ENCODE measurements around the gene RILPL1. TPM values are rescaled to one million over a fixed set of nuclear protein-coding genes. Genes with fewer than 3 reads are reported as not detected.

Gene RILPL1
- total RNA-seq, 1 experiment from 2014 or later, result 21.5 TPM

DNA sequence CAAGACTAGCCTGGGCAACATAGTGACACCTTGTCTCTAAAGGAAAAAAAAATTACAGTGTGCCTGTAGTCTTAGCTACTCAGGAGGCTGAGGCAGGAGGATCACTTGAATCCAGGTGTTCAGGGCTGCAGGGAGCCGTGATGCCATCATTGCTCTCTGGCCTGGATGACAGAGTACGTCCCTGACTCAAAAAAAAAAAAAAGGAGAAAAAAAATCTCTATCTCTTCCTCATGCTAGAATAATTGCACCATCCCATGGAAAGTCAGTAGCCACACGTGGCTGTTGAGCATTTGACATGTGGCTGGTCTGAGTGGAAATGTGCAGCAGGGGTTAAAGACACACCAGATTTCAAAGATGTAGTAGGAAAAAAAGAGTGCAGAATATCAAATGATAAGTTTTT lies 3.8 kb downstream of the RILPL1 start:
- H3K36me3 Mint-ChIP-seq (ENCODE audit: insufficient read depth, unreplicated experiment), result peaks cover 32% of the 10 kb centered on the region
- CTCF ChIA-PET, result no interaction called here
- H3K4me1 Mint-ChIP-seq (ENCODE audit: insufficient read depth, unreplicated experiment), result peaks cover 7% of the 10 kb centered on the region
- TF ChIP-seq, protein P1, sequence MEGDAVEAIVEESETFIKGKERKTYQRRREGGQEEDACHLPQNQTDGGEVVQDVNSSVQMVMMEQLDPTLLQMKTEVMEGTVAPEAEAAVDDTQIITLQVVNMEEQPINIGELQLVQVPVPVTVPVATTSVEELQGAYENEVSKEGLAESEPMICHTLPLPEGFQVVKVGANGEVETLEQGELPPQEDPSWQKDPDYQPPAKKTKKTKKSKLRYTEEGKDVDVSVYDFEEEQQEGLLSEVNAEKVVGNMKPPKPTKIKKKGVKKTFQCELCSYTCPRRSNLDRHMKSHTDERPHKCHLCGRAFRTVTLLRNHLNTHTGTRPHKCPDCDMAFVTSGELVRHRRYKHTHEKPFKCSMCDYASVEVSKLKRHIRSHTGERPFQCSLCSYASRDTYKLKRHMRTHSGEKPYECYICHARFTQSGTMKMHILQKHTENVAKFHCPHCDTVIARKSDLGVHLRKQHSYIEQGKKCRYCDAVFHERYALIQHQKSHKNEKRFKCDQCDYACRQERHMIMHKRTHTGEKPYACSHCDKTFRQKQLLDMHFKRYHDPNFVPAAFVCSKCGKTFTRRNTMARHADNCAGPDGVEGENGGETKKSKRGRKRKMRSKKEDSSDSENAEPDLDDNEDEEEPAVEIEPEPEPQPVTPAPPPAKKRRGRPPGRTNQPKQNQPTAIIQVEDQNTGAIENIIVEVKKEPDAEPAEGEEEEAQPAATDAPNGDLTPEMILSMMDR (IDR thresholded peaks at IDR 0.05; ENCODE audit: unreplicated experiment), result no peak
- H3K9me3 Mint-ChIP-seq (ENCODE audit: unreplicated experiment), result no peaks in the 10 kb centered on the region
- H3K27me3 Mint-ChIP-seq (ENCODE audit: insufficient read depth, unreplicated experiment), result no peaks in the 10 kb centered on the region
- POLR2A ChIA-PET, result no interaction called here
- no peak overlapping the region for H3K4me3 Mint-ChIP-seq (ENCODE audit: unreplicated experiment)
- BruUV-seq (replicated peaks), result no TSS peak
- no peak for DNase-seq (ENCODE audit: unreplicated experiment)
- intact Hi-C loops (cut with micrococcal nuclease), result no loop called here
- H3K27ac Mint-ChIP-seq (ENCODE audit: low read depth, unreplicated experiment), result no peak overlapping the region

DNA sequence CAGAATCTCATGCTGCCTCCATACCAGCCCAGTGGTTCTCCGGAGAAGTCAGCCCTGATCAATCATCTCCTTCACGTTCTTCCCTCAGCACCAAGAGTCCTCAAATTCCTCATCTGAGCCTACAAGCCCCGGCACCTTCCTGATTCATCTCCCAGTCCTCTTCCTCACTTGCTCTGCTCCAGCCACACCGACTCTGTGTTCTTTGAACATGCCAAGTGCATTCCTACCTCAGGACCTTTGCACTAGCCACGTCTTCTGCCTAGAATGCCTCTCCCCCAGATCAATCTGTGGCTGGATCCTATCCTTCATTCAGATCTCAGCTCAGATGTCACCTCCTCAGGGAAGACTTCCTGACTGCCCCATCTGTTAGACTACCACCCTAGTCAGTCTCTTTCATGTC lies 4.7 kb downstream of the RILPL1 start:
- Mint-ChIP-seq H3K36me3 (ENCODE audit: insufficient read depth, unreplicated experiment) (peaks cover 37% of the 10 kb centered on the region), H3K4me3 (ENCODE audit: unreplicated experiment) (no peak overlapping the region), H3K9me3 (ENCODE audit: unreplicated experiment) (no peaks in the 10 kb centered on the region), H3K27ac (ENCODE audit: low read depth, unreplicated experiment) (no peak overlapping the region), H3K27me3 (ENCODE audit: insufficient read depth, unreplicated experiment) (no peaks in the 10 kb centered on the region), H3K4me1 (ENCODE audit: insufficient read depth, unreplicated experiment) (peaks cover 7% of the 10 kb centered on the region)
- ChIA-PET CTCF (no interaction called here), POLR2A (interaction anchor here (0.6 kb wide), 1 partner anchor 92 kb away, joined by 3 read pairs; the partner anchor contains the start of gene RILPL2)
- no peak for DNase-seq (ENCODE audit: unreplicated experiment)
- intact Hi-C loops (cut with micrococcal nuclease), result no loop called here
- TF ChIP-seq, protein P1 (IDR thresholded peaks at IDR 0.05; ENCODE audit: unreplicated experiment), result no peak
- no TSS peak for BruUV-seq (replicated peaks)

DNA sequence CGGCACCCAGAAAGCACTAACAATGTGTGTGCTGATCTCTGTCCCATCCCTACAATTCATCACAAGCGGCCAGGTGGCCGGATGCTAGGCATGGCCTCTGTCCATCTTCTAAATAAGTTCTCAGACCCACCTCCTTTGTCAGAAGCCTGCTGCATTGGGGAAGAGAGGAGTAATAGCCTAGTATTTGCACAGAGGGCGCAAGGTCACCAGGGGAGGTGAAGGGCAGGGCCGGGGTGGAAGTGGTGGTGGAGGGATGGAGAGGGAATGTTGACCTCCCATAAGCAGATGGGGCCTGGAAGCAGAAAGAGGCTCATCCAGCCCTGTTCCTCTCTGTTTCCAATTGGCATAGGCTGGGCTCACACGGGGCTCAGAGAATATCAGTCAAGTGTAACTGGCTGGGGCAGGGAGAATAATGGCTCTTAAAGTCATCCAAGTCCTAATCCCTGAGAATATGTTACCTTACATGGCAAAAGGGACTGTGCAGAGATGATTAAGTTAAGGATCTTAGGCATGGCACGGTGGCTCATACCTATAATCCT lies 6.9 kb downstream of the RILPL1 start:
- no TSS peak for BruUV-seq (replicated peaks)
- intact Hi-C loops (cut with micrococcal nuclease), result no loop called here
- H3K36me3 Mint-ChIP-seq (ENCODE audit: insufficient read depth, unreplicated experiment), result peaks cover 44% of the 10 kb centered on the region
- no peaks in the 10 kb centered on the region for H3K9me3 Mint-ChIP-seq (ENCODE audit: unreplicated experiment)
- CTCF ChIA-PET, result interaction anchor here (0.6 kb wide), 1 partner anchor 106 kb away, joined by 4 read pairs; no protein-coding TSS in a partner anchor
- H3K27ac Mint-ChIP-seq (ENCODE audit: low read depth, unreplicated experiment), result no peak overlapping the region
- peaks cover 7% of the 10 kb centered on the region for H3K4me1 Mint-ChIP-seq (ENCODE audit: insufficient read depth, unreplicated experiment)
- H3K4me3 Mint-ChIP-seq (ENCODE audit: unreplicated experiment), result no peak overlapping the region
- no peak for DNase-seq (ENCODE audit: unreplicated experiment)
- POLR2A ChIA-PET, result interaction anchor here (0.7 kb wide), 1 partner anchor 161 kb away, joined by 3 read pairs; no protein-coding TSS in a partner anchor
- H3K27me3 Mint-ChIP-seq (ENCODE audit: insufficient read depth, unreplicated experiment), result no peaks in the 10 kb centered on the region
- TF ChIP-seq, protein P1 (IDR thresholded peaks at IDR 0.05; ENCODE audit: unreplicated experiment), result no peak

DNA sequence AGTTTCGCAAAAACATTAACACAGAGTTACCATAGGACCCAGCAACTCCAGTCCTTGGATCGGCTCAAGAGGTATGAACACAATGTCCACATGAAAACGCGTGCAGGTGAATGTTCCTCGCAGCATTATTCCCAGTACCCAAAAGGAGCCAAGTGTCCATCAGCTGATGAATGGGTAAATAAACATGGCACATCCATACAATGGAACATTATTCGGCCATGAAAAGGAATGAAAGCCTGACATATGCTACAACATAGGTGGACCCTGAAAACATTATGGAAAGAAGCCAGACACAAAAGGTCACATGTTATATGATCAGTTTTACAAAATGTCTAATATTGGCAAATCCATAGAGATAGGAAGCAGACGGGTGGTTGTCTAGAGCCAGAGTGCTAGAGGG lies 9.1 kb downstream of the RILPL1 start:
- Mint-ChIP-seq H3K36me3 (ENCODE audit: insufficient read depth, unreplicated experiment) (peaks cover 37% of the 10 kb centered on the region), H3K27me3 (ENCODE audit: insufficient read depth, unreplicated experiment) (no peaks in the 10 kb centered on the region), H3K27ac (ENCODE audit: low read depth, unreplicated experiment) (no peak overlapping the region), H3K4me1 (ENCODE audit: insufficient read depth, unreplicated experiment) (peaks cover 7% of the 10 kb centered on the region), H3K9me3 (ENCODE audit: unreplicated experiment) (no peaks in the 10 kb centered on the region), H3K4me3 (ENCODE audit: unreplicated experiment) (no peak overlapping the region)
- ChIA-PET POLR2A (no interaction called here), CTCF (no interaction called here)
- TF ChIP-seq, protein P1 (IDR thresholded peaks at IDR 0.05; ENCODE audit: unreplicated experiment), result no peak
- no TSS peak for BruUV-seq (replicated peaks)
- DNase-seq (ENCODE audit: unreplicated experiment), result no peak
- intact Hi-C loops (cut with micrococcal nuclease), result no loop called here

All from MCF 10A (cell line).